HG03378 (cell line): Measurements from ENCODE around the gene COL6A5.
"Not testable (repeated sequence)": the region's sequence is repeated elsewhere in the genome, so short reads cannot be mapped to it uniquely, and the experiment has no call there.

Source experiments
- ATAC-seq: cut with Tn5 transposase; IDR thresholded peaks from one replicate; pipeline ENCODE4 v1.9.1; 2021; ENCODE audit warnings: mild to moderate bottlenecking, moderate library complexity; ENCODE audit not compliant: unreplicated experiment

Gene COL6A5

GRCh38 chr3:130430266-130430665, 84.8 kb downstream of the COL6A5 start:
- ATAC-seq: no peak

GRCh38 chr3:130432086-130432485, 86.6 kb downstream of the COL6A5 start:
- ATAC-seq: not testable (repeated sequence)

- no peak for ATAC-seq
Measured at GRCh38 chr3:130433306-130433705, 87.8 kb downstream of the COL6A5 start.

- ATAC-seq: no peak
Measured at GRCh38 chr3:130442284-130442683, 96.8 kb downstream of the COL6A5 start.

- ATAC-seq: not testable (repeated sequence)
Measured at GRCh38 chr3:130446840-130447239, 101.4 kb downstream of the COL6A5 start.

GRCh38 chr3:130448155-130448554, 102.7 kb downstream of the COL6A5 start:
- ATAC-seq: not testable (repeated sequence)

GRCh38 chr3:130456540-130456939, 111.1 kb downstream of the COL6A5 start:
- ATAC-seq: no peak

- ATAC-seq: no peak
Measured at GRCh38 chr3:130457671-130458070, 112.2 kb downstream of the COL6A5 start.

GRCh38 chr3:130459944-130460343, 114.5 kb downstream of the COL6A5 start:
- ATAC-seq: no peak

- ATAC-seq: no peak
Measured at GRCh38 chr3:130462089-130462488, 116.6 kb downstream of the COL6A5 start.

- ATAC-seq: no peak
Measured at GRCh38 chr3:130463221-130463620, 117.7 kb downstream of the COL6A5 start.

- no peak for ATAC-seq
Measured at GRCh38 chr3:130465521-130465920, 120.0 kb downstream of the COL6A5 start.

- no peak for ATAC-seq
Measured at GRCh38 chr3:130468311-130468710, 122.8 kb downstream of the COL6A5 start.

GRCh38 chr3:130470126-130470525, 124.7 kb downstream of the COL6A5 start:
- no peak for ATAC-seq

- no peak for ATAC-seq
Measured at GRCh38 chr3:130473416-130473815, 127.9 kb downstream of the COL6A5 start.

- ATAC-seq: no peak
Measured at GRCh38 chr3:130480736-130481135, 135.3 kb downstream of the COL6A5 start.

- no peak for ATAC-seq
Measured at GRCh38 chr3:130488288-130488687, 142.8 kb downstream of the COL6A5 start.

GRCh38 chr3:130488769-130489450, 143.4 kb downstream of the COL6A5 start:
- ATAC-seq: no peak

- no peak for ATAC-seq
Measured at GRCh38 chr3:130490241-130490640, 144.8 kb downstream of the COL6A5 start.

GRCh38 chr3:130491431-130491830, 146.0 kb downstream of the COL6A5 start:
- ATAC-seq: no peak

GRCh38 chr3:130504701-130505100, 159.2 kb downstream of the COL6A5 start:
- no peak for ATAC-seq

GRCh38 chr3:130506031-130506430, 160.6 kb downstream of the COL6A5 start:
- ATAC-seq: no peak

GRCh38 chr3:130507746-130508145, 162.3 kb downstream of the COL6A5 start:
- ATAC-seq: no peak
